Activated CD8-positive, alpha-beta memory T cell treated with anti-CD3 and anti-CD28 coated beads, Interleukin-2, amount 50 U/mL, for 24 hours (primary cell): ENCODE measurements around the gene RPL22.

Experiments used
- DNase-seq: peaks from one replicate; pipeline ENCODE4 v3.0.0-alpha.2; 2020; ENCODE audit errors: extremely low read depth

The RPL22 gene

DNA sequence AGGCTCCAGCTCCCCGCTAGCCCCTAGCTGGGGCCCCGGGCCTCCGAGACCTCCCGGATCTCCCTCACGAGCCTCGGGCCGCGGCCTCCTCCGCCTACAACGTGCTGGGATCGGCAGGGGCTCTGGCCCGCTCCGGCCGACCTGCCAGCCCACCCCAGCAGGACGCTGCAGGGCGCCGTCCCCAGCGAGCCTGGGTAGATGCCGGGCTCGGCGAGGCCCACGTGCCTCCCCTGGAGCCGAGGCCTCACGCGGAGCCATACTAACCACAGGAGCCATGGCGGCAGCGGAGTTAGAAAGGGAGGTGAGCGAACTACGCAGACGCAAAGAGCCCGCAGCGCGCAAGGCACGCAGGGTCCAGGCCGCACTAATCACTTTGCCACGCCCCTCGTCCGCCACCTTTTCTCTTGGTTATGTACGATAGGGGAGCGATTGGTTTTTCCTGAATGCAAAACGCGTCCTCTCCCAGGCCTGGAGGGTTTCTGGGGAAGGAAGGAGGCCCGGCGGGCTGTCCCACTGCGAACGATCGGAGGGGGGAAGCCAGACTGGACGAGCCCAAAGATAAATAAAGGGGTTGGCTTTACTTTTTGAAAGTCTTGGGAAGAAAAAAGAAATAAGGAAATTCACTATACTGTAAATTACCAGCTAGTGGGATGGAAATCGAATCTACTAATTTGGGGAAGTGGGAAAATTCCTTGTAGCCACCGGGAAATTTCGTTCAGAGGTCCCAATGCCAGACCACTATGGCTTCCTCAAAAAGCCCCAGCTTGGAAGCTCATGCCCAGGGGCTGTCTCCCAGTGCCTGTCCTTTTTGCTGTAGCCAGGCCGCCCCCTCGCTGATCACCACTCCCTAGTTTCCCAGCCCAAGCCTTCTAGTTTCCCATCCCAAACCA lies at the start of gene RPL22:
TSS of gene RPL22 (minus strand) at position 298 of the 890 bp plus-strand sequence. CDS start at position 276, 22 bp downstream.
- DNase-seq, result peak; percentile 96

DNA sequence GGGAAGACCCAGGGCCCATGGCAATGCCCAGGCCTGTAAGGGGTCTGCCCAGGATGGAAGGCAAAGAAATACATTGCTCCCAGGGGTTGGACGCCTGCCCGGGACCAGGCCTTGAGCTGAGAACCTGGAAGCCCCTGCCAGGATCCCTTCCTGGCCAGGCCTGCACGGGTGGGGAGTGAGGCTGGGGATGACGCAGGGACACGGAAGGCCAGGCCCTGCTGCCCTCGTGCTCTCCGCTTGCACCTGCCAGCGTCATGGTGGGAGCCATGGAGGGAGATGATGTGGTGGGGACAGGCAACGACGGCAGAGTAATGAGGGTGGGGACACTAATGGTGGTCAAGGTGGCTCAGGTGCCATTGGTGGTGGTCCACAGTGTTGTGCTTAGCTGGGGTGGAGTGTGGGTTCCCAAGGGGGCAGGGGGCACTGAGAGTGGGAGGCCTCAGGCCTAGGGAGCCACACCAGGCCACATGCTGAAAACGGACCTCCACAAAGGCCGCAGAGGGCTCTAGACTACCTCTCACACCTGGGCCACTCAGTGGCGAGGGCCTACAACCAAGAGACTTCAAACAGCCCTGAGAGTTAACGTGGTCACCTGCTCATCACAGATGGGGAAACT lies 48.9 kb upstream of the RPL22 start:
- no peak for DNase-seq

DNA sequence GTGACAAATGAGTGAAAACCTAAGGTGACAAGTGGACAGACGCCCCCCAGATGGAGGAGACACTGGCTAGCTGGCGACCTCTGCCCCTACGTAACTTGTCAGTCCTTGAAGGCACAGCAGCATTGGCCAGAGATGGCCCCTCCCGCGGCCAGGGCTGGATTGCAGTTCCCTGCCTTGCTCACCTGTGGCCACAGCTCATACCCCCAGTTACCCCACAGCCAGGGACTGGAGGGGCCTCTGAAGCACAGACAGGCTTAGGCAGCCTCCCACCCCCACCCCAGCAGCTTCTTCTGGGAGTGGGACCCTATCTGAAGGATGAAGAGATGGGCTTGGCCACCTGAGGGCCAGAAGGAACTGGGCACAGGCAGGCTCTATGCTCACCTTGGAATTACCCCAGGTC lies 48.3 kb upstream of the RPL22 start:
- DNase-seq, result no peak

DNA sequence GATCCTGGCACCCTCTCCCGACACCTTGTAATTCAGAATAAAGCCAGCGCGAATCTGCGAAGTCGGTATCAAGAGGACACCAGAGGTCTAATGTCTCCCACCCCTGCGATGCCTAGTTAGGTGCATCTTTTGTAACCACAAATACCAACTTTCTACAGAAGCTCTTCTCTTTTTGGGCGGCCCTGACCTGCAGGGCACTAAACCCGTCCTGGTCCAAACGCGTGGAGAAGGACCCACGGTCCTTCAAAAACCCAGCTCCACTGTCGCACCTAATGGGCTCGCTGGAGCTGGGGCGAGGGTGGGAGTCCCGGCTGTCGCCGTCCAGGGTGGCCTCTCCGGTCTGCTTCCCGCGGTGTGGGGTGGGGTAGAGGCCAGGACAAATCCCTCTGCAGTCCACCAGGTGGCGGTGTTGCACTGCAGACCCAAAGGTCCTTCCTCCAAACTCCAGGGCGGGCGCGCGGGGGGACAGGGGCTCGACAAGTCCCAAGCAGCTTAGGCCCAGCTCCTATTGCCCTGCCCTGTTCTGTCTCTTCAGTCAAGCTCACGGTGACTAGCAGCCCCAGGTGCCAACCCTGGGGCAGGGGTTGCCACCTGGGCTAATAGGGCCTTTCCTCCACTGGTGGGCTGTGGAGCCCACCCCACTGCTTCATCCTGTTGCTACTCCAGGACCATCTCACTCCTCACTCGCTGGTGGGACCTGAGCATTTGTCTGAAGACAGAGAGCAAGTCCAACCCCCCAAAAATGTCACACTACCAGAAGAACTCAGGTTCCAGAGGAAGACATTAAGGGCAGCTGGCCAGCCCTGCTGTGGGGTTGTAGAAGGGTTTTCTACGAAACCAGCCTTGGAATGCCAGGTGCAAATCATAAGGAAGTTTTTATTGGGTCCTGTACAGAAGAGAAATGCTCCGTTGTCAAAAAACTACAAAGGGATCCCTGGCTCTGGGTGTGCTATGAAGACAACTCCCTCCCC lies 47.4 kb upstream of the RPL22 start:
- DNase-seq, result peak; percentile 44

DNA sequence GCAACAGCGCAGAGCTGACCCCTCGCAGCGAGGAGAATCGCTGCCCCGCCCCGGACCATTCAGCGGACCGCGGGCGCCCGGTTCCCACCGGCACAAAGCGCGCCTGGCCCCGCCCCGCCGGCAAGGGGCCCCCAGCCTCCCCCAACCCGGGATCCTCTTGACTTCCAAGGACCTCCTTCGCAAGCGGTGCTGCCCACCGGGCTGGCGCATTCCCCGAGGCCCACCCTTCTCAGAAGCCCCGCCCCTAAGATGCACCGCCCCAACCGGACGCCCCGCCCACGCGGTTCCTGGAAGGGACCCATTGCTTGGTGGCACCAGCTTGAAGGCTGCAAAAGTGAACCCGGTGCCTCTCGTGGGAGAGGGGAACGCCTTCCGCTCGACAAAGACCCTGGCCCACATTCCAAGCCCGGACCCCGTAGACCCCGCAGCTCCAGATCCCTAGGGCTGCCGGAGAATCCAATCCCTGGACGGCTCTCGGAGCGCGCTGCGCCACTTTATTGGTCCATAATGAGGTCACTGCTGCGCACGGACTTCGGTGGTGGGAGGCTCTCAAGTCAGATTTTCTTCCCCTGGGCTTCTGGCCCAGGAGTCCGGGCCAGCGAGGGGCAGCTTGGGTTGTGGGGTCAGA lies 46.6 kb upstream of the RPL22 start:
- DNase-seq, result no peak

GRCh38 chr1:6245086-6245868 lies 45.9 kb upstream of the RPL22 start:
- no peak for DNase-seq

- DNase-seq, result no peak
Measured at GRCh38 chr1:6244401-6245049, 45.1 kb upstream of the RPL22 start.

DNA sequence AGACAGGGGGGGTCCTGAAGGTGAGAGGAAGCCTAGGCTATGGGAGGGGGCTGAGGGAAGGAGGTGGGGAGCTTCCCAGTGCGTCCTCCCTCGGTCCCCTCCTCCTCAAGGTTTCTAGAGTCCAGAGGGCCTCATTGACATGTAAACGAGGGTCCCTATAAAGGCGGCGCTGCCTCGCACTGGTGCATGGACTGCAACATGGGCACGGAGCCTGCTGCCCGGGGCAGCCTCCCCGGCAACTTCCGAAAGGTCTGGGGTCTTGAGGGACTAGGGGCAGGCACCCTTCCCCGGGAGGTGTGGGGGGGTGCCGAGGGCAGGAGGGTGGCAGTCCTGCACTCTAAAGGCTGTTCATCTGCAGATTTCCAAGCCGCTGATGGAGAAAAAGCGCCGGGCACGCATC lies 44.6 kb upstream of the RPL22 start, which contains the start of gene HES3:
TSS of gene HES3 (plus strand) at position 187 of the 400 bp plus-strand sequence. CDS start at position 374, 187 bp downstream.
- DNase-seq, result no peak

DNA sequence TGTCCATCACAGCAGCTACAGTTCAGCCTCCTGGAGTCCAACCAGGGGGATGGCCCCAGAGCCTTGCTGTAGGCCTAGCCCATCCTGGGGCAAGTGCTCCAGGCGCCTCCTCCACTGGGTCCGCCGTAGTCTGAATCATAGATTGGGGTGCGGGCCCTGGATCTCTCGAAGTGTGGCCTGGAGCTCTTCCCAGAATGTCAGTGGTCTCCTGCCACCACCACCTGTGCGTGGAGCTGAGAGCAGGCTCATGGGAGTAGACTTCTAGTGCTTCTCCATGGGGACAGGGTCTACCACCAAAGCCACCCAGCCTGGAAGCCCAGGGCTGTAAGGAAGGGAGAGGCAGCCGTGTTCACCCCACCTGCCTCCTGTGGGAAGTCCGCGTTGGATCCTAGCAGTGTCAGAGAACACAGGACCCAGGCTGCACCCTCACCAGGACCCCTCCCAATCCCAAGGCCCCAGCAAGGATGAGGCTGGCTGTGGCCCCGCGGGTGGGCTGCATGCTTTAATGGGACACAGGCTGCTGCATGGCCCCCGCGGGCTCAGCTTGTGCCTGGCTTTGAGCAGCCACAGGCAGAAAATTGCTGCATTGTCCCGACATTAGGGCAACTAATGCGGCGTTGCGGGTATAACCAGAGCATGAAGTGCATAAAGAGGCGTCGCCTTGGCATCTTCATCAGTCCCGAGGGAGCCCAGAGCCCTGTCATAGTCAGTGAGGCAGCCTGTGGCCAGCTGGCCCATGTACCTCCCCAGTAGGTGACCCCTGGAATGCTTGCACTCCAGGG lies 43.8 kb upstream of the RPL22 start:
- DNase-seq, result no peak

DNA sequence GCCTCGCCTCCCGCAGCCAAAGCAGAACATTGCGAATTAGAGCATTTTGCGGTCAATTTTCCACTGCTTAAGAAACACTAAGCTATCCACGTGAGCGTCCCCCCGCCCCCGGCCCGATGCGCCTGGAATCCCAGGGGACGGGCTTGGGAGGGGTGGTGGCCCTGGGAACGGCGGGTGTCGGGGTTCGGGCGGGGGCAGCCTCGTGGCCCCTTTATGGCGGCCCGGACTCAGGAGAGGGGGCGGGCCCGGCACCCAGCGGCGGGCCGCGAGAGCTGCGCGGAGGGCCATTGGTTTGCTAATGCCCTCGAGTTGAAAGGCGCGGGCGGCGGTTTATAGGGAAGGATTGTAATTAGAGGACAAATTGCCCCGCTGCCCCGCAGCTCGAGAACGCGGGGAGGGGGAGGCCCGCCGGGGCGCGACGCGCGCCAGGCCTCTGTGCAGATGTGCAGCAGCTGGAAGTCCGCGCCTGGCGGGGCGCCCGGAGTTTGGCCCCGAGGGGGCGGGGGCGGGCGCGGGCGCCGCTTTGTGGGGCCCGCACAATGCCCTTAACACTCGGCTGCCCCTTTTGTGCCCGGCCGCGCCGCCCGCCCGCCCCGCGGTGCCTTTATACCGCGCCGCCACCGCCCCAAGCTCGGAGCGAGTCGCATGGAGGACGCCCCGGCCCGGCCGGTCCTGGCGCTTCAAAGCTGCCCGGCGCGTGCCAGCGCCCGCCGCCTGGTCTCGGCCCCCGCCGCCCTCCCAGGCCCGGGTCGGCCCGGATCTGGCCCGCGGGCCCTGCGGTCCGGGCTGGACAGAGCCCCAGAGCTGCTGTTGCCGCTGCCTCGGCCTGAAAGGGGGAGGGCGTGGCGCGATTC lies 42.7 kb upstream of the RPL22 start:
- no peak for DNase-seq

GRCh38 chr1:6241107-6241886 lies 41.9 kb upstream of the RPL22 start:
- no peak for DNase-seq

DNA sequence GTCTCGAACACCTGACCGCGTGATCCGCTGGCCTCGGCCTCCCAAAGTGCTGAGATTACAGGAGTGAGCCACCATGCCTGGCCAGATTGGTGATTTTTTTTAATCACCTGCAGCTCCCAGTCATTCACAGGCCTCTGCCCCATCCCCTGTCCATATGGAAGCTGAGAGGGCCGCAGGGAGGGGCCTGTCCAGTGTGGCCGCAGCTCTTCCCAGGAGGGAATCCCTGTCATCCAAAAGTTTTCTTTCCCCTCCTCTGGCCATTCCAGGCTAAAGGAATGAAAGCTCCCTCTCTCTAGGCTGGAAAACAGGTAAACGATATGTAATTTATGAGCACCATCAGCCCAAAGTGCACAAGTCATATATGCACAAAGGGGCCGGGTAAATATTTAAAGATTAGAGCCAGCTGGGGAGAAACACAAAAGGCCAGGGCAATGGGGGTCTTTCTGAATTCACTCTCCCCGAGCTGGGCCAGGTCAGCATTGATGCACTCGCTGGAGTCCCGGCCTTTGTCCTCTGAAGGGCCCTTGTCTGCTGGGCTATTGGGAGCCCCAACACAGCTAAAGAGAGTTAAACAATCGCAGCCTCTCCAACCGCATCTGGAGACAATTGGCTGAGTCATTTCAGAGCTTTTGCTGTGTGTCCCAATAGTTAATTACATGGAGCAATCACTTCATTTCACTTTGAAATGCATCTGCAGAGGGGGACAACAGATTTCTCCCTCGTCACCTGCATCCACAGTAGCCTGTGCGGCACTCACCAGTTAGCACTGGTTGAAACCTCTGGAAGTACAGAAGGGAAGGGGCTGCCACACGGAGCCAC lies 40.8 kb upstream of the RPL22 start:
- no peak for DNase-seq

DNA sequence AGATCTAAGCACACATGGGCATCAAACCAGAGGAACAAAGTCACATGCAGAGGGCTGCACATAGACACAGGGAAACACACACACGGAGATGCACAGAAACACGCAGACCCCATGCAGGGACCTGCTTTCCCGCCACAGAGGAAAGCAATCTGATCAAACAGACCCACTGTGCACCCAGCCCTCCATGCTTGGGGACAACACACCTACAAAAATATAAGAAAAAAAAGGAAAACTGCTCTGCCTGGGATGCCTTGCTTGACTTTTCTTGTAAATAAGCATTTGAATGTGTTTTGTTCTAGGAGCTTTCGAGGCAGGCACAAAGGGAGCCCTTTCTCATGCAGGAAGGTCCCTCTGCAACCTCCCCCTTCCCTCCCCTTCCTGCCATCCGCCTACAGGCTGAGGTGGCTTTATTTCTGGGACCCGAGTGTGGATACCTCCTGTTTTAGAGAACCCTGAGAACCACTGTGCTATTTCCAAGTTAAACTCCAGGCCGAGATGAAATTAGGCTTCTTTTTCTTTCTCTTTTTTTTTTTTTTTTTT lies 39.9 kb upstream of the RPL22 start:
- no peak for DNase-seq

DNA sequence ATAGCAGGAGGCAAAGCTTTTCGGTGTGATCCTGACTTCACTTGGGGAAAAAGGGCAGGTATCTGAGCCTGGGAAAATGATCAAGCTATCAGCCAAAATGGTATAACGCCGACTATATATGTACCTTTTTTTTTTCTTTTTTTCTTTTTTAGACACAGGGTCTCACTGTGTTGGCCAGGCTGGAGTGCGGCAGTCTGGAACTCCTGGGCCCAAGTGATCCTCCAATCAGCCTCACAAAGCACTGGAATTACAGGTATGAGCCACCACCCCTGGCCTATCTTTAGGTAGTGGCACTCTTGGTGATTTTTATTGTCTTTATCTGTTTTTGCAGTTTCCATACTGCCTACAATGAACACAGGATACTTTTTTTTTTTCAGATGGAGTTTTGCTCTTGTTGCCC lies 37.7 kb upstream of the RPL22 start:
- no peak for DNase-seq

- DNase-seq, result no peak
Measured at GRCh38 chr1:6235296-6235677, 35.9 kb upstream of the RPL22 start.

DNA sequence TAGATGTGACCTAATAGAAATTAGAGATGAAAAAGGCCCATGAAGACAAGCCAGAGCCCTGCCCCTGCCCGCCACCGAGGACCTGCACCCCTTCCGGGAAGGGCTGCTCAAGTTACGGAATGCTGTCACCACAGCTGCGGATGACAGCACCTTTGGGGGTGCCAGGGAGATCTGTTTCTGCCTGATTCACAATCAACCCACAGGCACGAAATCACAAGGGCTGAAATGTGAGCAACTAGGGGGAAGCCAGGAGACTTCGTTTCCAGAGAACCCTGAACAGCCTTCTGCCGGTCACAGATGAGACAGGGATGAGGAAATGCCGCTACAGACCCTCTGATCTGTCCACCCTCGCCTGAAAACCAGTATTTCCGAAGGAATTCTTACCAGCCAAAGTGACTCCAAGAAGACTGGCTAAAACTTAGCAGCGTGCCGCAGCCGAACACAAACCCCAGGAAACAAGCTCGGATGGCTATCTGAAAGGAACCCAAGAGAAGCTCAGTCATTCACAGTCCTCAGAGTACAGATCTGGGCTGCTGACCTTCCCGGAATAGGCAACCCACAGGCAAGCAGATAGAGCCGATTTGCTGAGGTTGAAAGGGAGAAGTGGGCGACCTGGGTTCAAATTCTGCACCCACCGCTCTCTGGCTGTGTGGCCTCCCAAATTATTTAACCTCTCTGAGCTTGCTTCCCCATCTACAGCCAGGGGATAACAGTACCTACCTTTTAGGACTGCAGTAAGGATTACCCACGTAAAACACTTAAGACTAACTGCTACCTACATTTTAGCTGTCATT lies 35.3 kb upstream of the RPL22 start:
- no peak for DNase-seq
